Measurements from ENCODE around the gene NPY.

- TF ChIP-seq CTCF (optimal IDR thresholded peaks at IDR 0.05 in 1 of 3, IDR thresholded peaks at IDR 0.05 in 1 of 3, conservative IDR thresholded peaks at IDR 0.05 in 1 of 3; ENCODE audit: extremely low read depth in 1 of 3, insufficient read depth in 2 of 3, low read length in 3 of 3) (no peak), EZH2 (IDR thresholded peaks at IDR 0.05; ENCODE audit: low read length) (no peak)
Measured at GRCh38 chr7:24255139-24255538, 28.9 kb upstream of the NPY start.
